PC-3 (cell line): Measurements from ENCODE around the gene SLC41A3.

ENCODE experiments used
- EZH2 ChIP-seq: fragments of 300-600 bp; sonication (generic); IDR thresholded peaks from one replicate; pipeline ENCODE4 v1.6.1; 2017; ENCODE audit warnings: antibody characterized with exemption, mild to moderate bottlenecking, low read length; ENCODE audit not compliant: unreplicated experiment
- EZH2phosphoT487 ChIP-seq: fragments of 300-600 bp; sonication (generic); IDR thresholded peaks from 2 replicates; pipeline ENCODE4 v1.6.1; 2018; ENCODE audit warnings: mild to moderate bottlenecking, antibody characterized with exemption, low read length, borderline replicate concordance
- TF ChIP-seq, protein P1 (sequence below): fragments of 300-600 bp; sonication (generic); conservative IDR thresholded peaks from 2 replicates; pipeline ENCODE4 v1.5.1; 2017; ENCODE audit warnings: antibody characterized with exemption, low read depth, mild to moderate bottlenecking, low read length

DNA sequence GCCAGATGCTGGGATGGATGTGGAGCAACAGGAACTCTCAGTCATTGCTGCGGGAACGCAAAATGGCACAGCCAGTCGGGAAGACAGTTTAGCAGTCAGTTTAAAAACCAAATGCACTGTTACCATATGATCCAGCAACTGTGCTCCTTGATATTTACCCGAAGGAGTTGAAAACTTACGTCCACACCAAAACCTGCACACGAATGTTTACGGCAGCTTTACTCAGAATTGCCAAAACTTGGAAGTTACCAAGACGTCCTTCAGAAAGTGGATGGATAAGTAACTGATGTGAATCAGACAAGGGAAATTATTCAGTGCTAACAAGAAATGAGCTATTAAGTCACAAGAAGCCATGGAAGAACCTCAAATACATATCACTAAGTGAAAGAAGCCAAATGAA, 36.1 kb upstream of the SLC41A3 start:
- TF ChIP-seq, protein P1, sequence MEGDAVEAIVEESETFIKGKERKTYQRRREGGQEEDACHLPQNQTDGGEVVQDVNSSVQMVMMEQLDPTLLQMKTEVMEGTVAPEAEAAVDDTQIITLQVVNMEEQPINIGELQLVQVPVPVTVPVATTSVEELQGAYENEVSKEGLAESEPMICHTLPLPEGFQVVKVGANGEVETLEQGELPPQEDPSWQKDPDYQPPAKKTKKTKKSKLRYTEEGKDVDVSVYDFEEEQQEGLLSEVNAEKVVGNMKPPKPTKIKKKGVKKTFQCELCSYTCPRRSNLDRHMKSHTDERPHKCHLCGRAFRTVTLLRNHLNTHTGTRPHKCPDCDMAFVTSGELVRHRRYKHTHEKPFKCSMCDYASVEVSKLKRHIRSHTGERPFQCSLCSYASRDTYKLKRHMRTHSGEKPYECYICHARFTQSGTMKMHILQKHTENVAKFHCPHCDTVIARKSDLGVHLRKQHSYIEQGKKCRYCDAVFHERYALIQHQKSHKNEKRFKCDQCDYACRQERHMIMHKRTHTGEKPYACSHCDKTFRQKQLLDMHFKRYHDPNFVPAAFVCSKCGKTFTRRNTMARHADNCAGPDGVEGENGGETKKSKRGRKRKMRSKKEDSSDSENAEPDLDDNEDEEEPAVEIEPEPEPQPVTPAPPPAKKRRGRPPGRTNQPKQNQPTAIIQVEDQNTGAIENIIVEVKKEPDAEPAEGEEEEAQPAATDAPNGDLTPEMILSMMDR, result no peak
- TF ChIP-seq EZH2 (no peak), EZH2phosphoT487 (no peak)
